D341Med (cell line): Measurements from ENCODE around the gene RIN3.
"Not testable (repeated sequence)": the region's sequence is repeated elsewhere in the genome, so short reads cannot be mapped to it uniquely, and the experiment has no call there.

ENCODE experiments used
- DNase-seq: peaks from one replicate; pipeline ENCODE4 v3.0.0; 2012; ENCODE audit warnings: low spot score

Gene RIN3

GRCh38 chr14:92531106-92531873 is 17.7 kb downstream of the RIN3 start:
- DNase-seq: no peak

- DNase-seq: no peak
Measured at GRCh38 chr14:92532490-92533163, 19.0 kb downstream of the RIN3 start.

- DNase-seq: no peak
Measured at GRCh38 chr14:92534932-92535643, 21.5 kb downstream of the RIN3 start.

GRCh38 chr14:92536231-92536630 is 22.6 kb downstream of the RIN3 start:
- DNase-seq: not testable (repeated sequence)

GRCh38 chr14:92538412-92538985 is 24.9 kb downstream of the RIN3 start:
- DNase-seq: no peak

- no peak for DNase-seq
Measured at GRCh38 chr14:92539419-92539818, 25.8 kb downstream of the RIN3 start.

DNA sequence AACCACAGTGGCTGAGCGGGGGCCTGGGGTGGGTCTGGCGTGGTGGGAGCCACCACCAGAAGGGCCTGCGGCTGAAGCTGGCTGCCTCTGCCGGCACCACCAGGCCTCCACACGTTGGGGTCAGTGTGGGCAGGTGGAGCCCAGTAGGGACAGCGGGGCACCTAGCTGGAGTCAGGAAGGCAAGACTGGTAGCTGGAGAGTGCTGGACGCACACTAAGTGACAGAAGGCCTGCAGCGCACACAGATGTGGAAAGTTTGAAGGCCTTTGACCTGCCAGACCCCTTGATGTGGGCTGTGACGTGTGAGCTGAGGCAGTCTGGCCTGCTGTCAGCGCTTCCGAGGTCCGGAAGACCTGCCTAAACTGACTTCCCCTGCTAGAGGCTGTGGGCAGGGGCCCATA is 26.3 kb downstream of the RIN3 start:
- DNase-seq: no peak

- DNase-seq: no peak
Measured at GRCh38 chr14:92540472-92541048, 27.0 kb downstream of the RIN3 start.

DNA sequence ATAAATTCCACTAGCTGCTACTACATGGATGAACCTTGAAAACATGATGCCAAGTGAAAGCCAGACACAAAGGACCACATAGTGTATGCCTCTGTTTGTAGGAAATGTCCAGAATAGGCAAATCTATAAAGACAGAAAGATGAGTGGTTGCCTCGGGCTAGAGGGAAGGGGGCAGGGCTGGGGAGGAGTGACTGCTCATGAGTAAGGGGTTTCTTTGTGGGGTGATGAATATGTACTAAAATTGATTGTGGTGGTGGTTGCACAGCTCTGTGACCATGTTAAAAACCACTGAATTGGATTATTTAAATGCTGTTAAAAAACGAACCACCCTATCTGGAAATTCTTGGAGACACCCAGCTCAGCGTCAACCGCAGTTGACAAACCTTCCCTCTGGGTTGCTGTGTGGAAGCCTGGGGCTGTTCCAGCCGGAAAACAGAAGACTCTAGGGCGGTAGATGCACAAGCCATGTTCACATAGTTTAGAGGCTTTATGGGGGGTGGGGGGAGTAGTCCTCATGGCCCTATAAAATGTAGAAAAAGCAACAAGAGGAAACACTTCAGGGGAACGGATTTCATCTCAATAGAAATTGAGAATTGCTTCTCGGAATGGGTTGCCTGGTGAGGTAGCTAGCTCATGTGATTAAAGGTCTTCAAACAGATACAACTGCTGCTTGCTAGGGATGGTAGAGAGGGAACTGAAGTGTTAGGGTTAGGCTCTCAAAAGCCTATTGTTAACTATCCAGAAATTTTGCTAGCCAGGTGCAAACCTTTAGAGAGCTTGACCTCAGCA is 29.4 kb downstream of the RIN3 start:
- DNase-seq: no peak

DNA sequence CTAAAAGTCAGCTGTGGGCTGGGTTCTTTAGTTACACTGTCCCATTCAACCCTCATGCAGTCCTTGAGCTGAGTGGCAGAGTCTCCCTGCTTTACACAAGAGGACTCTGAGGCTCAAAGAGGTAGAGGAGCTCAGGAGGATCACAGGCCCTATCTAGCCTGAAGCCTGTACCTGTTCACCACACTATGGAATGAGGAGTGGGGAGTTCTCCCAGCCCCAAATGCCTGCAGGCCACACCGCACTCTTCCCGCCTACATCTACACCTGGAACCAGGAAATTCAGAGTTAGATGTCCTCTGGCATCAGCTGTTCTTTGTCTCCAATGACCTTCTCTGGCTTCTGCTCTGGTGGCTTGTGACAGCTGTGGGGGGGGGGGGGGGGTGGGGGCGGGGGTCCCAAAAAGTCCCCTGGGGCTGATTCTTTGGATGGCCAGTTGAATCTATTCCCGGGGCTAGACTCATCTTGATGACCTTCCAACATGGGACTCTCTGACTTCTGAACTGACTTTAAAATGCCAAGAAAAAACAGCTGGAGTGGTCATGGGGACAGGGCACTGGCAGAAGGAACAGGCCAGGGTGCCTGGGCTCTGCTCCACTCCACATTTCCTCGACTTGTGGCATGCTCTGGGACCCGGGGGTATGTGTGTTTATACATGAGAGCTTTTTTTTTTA is 30.6 kb downstream of the RIN3 start:
- no peak for DNase-seq

DNA sequence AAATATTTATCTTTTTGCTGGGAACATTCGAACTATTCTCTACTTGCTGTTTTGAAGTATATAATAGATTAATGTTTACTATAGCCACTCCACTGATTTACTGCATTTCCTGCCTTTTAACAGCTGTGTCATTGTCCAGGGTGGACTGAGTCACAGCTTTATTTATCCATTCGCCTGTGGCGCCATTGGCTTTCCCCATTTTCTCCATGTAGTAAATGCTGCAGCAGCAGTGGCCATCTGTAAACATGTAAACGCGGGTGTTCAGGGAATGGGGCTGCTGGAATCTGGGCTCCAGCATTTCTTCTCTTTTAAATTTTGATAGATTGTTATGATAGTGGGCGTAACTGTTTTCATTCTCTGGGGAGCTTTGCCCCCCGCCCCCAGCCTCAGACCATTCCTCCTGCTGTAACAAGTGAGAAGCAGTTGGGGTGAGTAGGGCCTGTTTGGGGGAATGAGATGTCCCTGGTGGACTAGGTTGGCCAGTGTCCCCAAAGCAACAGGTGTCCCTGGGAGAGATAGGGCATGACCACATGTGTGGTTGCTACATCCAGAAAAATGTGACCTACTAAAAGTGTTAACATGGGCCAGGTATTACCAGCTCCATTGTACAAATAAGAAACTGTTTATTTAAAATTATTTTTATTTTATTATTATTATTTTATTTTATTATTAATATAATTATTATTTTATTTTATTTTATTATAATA is 32.9 kb downstream of the RIN3 start:
- no peak for DNase-seq

GRCh38 chr14:92549105-92549858 is 35.7 kb downstream of the RIN3 start:
- DNase-seq: no peak

DNA sequence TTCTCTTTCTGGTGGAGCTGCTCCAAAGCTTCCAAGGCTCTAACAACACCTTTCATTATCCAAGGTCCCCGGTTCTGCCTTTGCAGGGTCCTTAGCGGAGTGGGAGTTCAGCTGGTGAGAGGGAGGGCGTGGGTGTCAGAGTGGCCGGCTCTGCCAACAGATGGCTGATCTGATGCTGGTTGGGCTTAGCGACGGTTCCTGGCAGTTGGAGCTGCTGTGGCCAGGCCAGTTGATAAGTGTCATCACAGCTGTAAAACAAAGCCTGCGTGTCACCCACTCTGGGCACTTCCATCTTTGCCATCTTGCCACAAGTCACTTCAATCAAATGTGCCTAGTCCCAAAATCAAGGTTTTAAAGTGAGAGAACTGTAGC is 36.3 kb downstream of the RIN3 start:
- no peak for DNase-seq

GRCh38 chr14:92551044-92551841 is 37.7 kb downstream of the RIN3 start:
- DNase-seq: no peak

GRCh38 chr14:92552066-92552465 is 38.5 kb downstream of the RIN3 start:
- no peak for DNase-seq

- no peak for DNase-seq
Measured at GRCh38 chr14:92553438-92553837, 39.9 kb downstream of the RIN3 start.

- no peak for DNase-seq
Measured at GRCh38 chr14:92555465-92556111, 42.0 kb downstream of the RIN3 start.

DNA sequence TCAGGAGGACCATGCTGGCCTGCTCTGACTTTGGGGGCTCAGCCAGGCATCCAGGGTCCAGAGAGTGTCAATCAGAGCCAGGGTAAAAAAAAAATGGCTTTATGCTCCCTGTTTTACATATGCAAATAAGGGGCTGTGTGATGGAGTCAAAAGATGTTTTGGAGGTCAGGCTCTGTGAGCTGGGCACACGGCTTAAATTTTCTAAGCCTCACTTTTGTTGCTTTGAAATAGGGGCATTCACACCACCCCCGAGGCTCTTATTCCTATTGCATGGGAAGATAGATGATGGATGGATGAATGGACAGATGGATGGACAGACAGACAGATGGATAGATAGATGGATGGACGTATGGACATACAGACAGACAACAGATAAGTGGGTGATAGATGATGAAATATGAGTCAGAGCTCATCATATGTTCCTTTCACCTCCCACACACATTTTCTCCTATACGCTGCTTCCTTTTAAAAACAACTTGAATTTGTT is 42.7 kb downstream of the RIN3 start:
- DNase-seq: no peak
